HG03196 (cell line): ENCODE data around the gene ACP7.
"Not testable (repeated sequence)": the region's sequence is repeated elsewhere in the genome, so short reads cannot be mapped to it uniquely, and the experiment has no call there.

Experiments used
- ATAC-seq: cut with Tn5 transposase; IDR thresholded peaks from one replicate; pipeline ENCODE4 v1.9.1; 2021; ENCODE audit not compliant: unreplicated experiment

Gene ACP7

GRCh38 chr19:39106194-39106593, 22.0 kb downstream of the ACP7 start:
- ATAC-seq = no peak

- no peak for ATAC-seq
Observed at GRCh38 chr19:39109641-39110040, 25.5 kb downstream of the ACP7 start.

- ATAC-seq = no peak
Observed at GRCh38 chr19:39110263-39110967, 26.2 kb downstream of the ACP7 start.

- ATAC-seq = no peak
Observed at GRCh38 chr19:39111593-39112199, 27.5 kb downstream of the ACP7 start.

GRCh38 chr19:39112338-39112890, 28.2 kb downstream of the ACP7 start:
- ATAC-seq = no peak

GRCh38 chr19:39113199-39113598, 29.0 kb downstream of the ACP7 start:
- no peak for ATAC-seq

- ATAC-seq = no peak
Observed at GRCh38 chr19:39115105-39115847, 31.1 kb downstream of the ACP7 start.

- not testable (repeated sequence) for ATAC-seq
Observed at GRCh38 chr19:39117023-39117422, 32.9 kb downstream of the ACP7 start.

- ATAC-seq = no peak
Observed at GRCh38 chr19:39119830-39120229, 35.7 kb downstream of the ACP7 start.

- no peak for ATAC-seq
Observed at GRCh38 chr19:39122934-39123731, 39.0 kb downstream of the ACP7 start.

- ATAC-seq = no peak
Observed at GRCh38 chr19:39124136-39124764, 40.1 kb downstream of the ACP7 start.

GRCh38 chr19:39125199-39125553, 41.0 kb downstream of the ACP7 start:
- ATAC-seq = no peak

- peak; percentile 91 for ATAC-seq
Observed at GRCh38 chr19:39125554-39126311, 41.6 kb downstream of the ACP7 start, which contains the start of gene PAK4. Gene PAK4 (plus strand): TSS chr19:39125786. CDS start chr19:39169554, 43,768 bp downstream.

- ATAC-seq = no peak
Observed at GRCh38 chr19:39126312-39127187, 42.4 kb downstream of the ACP7 start.

- ATAC-seq = no peak
Observed at GRCh38 chr19:39127812-39128515, 43.8 kb downstream of the ACP7 start.

GRCh38 chr19:39128516-39129079, 44.4 kb downstream of the ACP7 start:
- ATAC-seq = no peak

GRCh38 chr19:39129116-39129515, 44.9 kb downstream of the ACP7 start:
- ATAC-seq = no peak
